Erythroblast (primary cell): ENCODE data around the gene PIK3R4.

Source experiments
- GATA1 ChIP-seq: IDR thresholded peaks from 2 replicates; pipeline ENCODE4 v1.6.1; 2011; ENCODE audit warnings: low read depth, mild to moderate bottlenecking, control low read depth, low read length, moderate library complexity
- POLR2A ChIP-seq: IDR thresholded peaks from 2 replicates; pipeline ENCODE4 v1.6.1; 2011; ENCODE audit warnings: mild to moderate bottlenecking, low read length

GRCh38 chr3:130729154-130729553, 17.5 kb downstream of the PIK3R4 start:
- TF ChIP-seq POLR2A: no peak
- TF ChIP-seq GATA1: no peak
